ENCODE results near the gene RSBN1L.

The RSBN1L gene

GRCh38 chr7:77811516-77812289, 115.4 kb downstream of the RSBN1L start:
- DNase-seq: no peak

GRCh38 chr7:77812290-77812685, 116.0 kb downstream of the RSBN1L start:
- no peak for DNase-seq

DNA sequence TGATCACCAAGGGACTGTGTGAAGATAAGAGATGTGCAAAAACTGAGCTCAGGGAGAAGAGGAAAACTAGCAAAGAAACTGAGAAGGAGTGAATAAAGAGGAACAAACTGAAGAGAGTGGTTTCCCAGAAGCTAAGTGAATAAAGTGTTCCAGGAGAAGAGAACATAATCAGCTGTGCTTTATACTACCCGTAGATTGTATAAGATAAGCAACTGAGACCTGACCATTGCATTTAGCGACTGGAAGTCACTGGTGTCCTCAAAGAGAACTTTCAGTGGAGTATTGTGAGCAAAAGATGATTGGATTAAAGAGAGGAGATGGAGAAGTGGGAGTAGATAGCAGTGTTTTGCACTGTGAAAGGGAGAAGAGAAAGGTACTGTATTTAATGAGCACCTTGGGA, 116.9 kb downstream of the RSBN1L start:
- DNase-seq: no peak

- DNase-seq: no peak
Measured at GRCh38 chr7:77819021-77819420, 122.8 kb downstream of the RSBN1L start.

DNA sequence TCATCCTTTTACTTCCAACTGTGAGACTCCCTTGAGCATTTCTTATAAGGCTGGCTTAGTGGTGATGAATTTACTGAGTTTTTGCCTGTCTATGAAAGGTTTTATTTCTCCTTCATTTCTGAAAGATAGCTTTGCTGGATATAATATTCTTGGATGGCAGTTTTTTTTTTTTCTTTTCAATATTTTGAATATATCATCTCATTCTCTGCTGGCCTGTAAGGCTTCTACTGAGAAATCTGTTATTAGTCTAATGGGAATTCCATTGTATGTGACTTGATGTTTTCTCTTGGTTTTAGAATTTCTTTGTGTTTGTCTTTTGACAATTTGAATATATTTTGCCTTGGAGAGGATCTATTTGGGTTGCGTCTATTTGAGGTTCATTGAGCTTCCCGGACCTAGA, 124.7 kb downstream of the RSBN1L start:
- DNase-seq: no peak

DNA sequence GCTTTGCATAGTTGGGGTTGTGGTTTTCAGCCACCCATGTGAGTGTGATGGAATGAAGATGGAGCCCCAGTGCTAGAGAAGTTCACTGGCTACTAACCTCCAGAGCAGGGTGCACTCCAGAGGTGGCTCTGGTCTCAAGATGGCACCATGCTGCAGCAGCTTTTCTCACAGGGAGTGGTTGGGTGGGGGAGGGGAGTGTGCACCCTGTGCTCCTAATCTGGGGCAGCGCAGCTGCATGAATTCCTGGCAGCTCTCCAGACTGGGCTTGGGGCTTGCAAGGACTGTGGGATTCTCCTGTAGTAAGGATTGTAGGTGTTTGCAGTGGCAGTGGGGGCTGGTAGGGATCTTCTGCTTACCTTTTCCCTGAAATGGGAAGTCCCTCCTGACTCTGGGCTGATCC, 126.0 kb downstream of the RSBN1L start:
- no peak for DNase-seq

DNA sequence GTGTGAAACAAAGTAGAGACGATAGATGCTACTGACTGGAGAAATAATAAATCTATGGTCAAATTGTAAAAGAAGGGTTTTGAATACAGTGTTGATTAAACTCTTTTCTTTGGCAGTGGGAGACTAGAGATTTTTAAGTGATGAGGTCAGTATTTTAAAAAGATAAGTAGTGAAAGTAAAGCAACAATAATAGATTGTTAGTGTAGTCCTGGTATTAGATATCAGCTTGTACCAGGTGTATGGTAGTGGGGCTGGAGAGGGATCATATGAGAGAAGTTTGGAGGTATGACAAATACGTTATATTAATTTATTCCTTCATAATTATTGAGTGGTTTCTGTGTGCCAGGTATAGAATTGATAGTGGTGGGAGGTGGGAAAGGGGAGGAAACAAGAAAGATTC, 127.5 kb downstream of the RSBN1L start:
- no peak for DNase-seq

DNA sequence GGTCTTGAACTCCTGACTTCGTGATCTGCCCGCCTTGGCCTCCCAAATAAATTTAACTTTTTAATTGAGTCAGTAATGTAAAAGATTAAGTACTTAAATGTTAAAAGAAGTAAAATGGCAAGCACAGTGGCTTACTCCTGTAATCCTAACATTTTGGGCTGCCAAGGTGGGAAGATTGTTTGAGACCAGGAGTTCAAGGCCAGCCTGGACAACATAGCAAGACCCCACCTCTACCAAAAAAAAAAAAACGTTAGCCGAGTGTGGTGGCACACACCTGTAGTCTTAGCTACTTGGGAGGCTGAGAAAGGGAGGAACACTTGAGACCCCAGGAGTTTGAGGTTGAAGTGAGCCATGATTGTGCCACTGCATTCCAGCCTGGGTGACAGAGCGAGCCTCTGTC, 128.4 kb downstream of the RSBN1L start:
- no peak for DNase-seq

GRCh38 chr7:77825131-77825530, 128.9 kb downstream of the RSBN1L start:
- no peak for DNase-seq

- DNase-seq: no peak
Measured at GRCh38 chr7:77826300-77826699, 130.0 kb downstream of the RSBN1L start.

GRCh38 chr7:77827999-77828398, 131.7 kb downstream of the RSBN1L start:
- DNase-seq: no peak

DNA sequence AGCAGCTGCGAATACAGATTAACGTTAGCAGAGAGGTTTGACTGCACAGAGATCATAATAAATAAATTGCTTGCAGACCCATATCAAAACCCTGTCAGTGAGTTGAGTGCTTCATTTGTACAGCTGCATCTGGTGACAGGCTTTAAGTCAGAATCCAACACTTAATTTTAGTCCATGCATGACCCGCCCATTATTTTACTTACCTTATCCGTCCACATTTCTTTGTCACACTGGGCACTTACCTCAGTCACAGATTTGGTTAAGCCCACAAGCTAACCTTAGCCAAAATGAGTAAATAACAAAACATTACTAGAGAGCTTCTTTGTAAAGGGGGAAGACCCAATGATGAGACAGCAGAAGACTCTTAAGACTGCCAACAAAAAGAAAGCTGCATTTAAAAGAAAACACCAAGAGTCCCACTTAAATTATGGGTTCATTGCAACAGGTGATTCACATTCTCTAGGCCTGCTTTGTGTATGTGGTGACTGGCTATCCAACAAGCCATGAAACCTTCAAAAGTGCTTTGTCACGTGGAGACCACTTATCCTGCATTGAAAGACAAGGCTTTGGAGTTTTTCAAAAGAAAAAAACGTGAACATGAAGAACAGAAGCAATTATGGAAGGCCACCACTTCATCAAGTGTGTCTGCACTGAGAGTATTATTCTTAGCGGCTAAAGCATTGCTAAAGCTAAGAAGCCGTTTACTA, 134.5 kb downstream of the RSBN1L start:
- no peak for DNase-seq

DNA sequence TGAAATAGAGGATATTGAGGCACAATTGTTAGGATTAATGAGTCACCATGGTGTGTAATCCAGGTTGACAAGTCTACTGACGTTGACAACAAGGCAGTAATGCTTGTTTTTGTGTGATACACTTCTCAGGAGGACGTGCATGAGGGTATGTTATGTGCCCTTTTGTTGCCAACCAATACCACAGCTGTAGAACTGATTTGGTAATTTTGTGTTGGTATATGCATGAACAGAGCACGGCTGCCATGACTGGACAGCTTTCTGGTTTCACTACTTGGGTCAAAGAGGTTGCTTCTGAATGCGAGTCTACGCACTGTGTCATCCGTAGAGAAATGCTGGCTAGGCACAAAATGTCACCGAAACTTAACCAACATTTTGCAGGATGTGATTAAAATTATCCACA, 135.2 kb downstream of the RSBN1L start:
- DNase-seq: no peak

GRCh38 chr7:77831953-77832352, 135.7 kb downstream of the RSBN1L start:
- DNase-seq: no peak

Measured in COR-L47 (cell line).